Measurements from ENCODE around the gene TF.

DNA sequence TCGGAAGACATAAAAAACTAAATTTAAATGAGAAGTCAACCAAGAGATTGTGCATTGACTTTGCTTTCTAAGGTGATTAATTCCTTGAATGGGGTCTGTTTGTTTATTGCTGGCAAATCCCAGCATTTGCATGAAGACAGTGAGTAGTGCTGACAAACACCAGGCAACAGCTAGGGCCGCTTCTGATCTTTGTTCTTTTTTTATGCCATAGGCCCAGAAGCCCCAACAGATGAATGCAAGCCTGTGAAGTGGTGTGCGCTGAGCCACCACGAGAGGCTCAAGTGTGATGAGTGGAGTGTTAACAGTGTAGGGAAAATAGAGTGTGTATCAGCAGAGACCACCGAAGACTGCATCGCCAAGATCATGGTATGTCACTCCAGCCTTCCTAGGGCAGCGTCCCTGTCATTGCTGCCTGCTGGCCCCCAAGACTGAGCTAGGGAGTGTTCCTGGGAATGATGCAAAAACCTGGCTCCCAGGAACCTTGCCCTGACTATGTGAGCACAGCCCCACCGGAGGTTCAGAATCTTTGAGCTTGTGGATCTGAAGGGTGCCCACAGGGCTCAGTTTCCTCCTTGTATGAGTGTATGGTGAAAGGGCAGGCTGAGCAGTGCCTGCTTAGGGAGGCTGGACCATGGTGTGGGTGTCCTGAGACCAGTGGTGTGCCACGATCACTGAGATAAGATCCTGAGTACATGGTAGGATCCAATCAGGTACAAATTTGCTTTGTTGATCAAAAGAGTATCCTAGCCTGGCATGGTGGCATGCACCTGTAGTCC lies 13.0 kb downstream of the TF start:
- no peak for TF ChIP-seq POLR2AphosphoS5 (IDR thresholded peaks at IDR 0.05; ENCODE audit: low read depth, low read length)
- TF ChIP-seq, protein P1, sequence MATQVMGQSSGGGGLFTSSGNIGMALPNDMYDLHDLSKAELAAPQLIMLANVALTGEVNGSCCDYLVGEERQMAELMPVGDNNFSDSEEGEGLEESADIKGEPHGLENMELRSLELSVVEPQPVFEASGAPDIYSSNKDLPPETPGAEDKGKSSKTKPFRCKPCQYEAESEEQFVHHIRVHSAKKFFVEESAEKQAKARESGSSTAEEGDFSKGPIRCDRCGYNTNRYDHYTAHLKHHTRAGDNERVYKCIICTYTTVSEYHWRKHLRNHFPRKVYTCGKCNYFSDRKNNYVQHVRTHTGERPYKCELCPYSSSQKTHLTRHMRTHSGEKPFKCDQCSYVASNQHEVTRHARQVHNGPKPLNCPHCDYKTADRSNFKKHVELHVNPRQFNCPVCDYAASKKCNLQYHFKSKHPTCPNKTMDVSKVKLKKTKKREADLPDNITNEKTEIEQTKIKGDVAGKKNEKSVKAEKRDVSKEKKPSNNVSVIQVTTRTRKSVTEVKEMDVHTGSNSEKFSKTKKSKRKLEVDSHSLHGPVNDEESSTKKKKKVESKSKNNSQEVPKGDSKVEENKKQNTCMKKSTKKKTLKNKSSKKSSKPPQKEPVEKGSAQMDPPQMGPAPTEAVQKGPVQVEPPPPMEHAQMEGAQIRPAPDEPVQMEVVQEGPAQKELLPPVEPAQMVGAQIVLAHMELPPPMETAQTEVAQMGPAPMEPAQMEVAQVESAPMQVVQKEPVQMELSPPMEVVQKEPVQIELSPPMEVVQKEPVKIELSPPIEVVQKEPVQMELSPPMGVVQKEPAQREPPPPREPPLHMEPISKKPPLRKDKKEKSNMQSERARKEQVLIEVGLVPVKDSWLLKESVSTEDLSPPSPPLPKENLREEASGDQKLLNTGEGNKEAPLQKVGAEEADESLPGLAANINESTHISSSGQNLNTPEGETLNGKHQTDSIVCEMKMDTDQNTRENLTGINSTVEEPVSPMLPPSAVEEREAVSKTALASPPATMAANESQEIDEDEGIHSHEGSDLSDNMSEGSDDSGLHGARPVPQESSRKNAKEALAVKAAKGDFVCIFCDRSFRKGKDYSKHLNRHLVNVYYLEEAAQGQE (IDR thresholded peaks at IDR 0.05; ENCODE audit: insufficient read depth in 1 of 2, low read depth in 2 of 2, low read length in 2 of 2), result no peak

Measured in PFSK-1 (cell line).